Lower leg skin (tissue), 3 donors: ENCODE data around the gene PRKCH.

ENCODE experiments used
- CTCF ChIP-seq, 3 donors: fragments of 450-650 bp; IDR thresholded peaks; one replicate each; pipeline ENCODE4 v1.5.1; 2016; ENCODE audit warnings: antibody characterized with exemption in 3 of 3, mild to moderate bottlenecking in 3 of 3, moderate library complexity in 2 of 3
- POLR2A ChIP-seq, 2 donors: fragments of 450-650 bp; IDR thresholded peaks; one replicate each; pipeline ENCODE4 v1.6.1; 2016 to 2017; ENCODE audit warnings: antibody characterized with exemption in 2 of 2, mild to moderate bottlenecking in 1 of 2, moderate library complexity in 1 of 2

- TF ChIP-seq CTCF (IDR thresholded peaks at IDR 0.05): no peak
- no peak for TF ChIP-seq POLR2A (IDR thresholded peaks at IDR 0.05)
Observed at GRCh38 chr14:61296719-61297502, 24.5 kb upstream of the PRKCH start.
